NCI-H1105 treated with DMSO at 0.1 percent for 48 hours (cell line): Measurements from ENCODE around the gene SEMA4D.
A peak's percentile ranks its signal among the peaks of the same experiment; 100 is the strongest.

ENCODE experiments used
- DNase-seq: peaks from one replicate; lab custom pipeline; 2025; lab: John Stamatoyannopoulos, UW

SEMA4D gene

GRCh38 chr9:89446261-89446960 is 51.5 kb downstream of the SEMA4D start:
- DNase-seq = no peak

- DNase-seq = no peak
These were observed 52.1 kb downstream of the SEMA4D start for GRCh38 chr9:89445801-89446251.

GRCh38 chr9:89444925-89445765 is 52.8 kb downstream of the SEMA4D start:
- DNase-seq = no peak

GRCh38 chr9:89444274-89444673 is 53.6 kb downstream of the SEMA4D start:
- DNase-seq = no peak

GRCh38 chr9:89442981-89443814 is 54.7 kb downstream of the SEMA4D start:
- no peak for DNase-seq

GRCh38 chr9:89442501-89442978 is 55.4 kb downstream of the SEMA4D start:
- no peak for DNase-seq

GRCh38 chr9:89441986-89442385 is 55.9 kb downstream of the SEMA4D start:
- no peak for DNase-seq

- DNase-seq = no peak
These were observed 56.3 kb downstream of the SEMA4D start for GRCh38 chr9:89441655-89441970.

- no peak for DNase-seq
These were observed 56.8 kb downstream of the SEMA4D start for GRCh38 chr9:89440951-89441654.

- DNase-seq = no peak
These were observed 57.4 kb downstream of the SEMA4D start for GRCh38 chr9:89440548-89440947.

- DNase-seq = no peak
These were observed 57.9 kb downstream of the SEMA4D start for GRCh38 chr9:89440046-89440445.

GRCh38 chr9:89439571-89439970 is 58.3 kb downstream of the SEMA4D start:
- DNase-seq = no peak

- no peak for DNase-seq
These were observed 59.7 kb downstream of the SEMA4D start for GRCh38 chr9:89438194-89438593.

GRCh38 chr9:89437772-89438171 is 60.1 kb downstream of the SEMA4D start:
- no peak for DNase-seq

GRCh38 chr9:89436963-89437625 is 60.8 kb downstream of the SEMA4D start:
- DNase-seq = peak; percentile 55

GRCh38 chr9:89436326-89436725 is 61.6 kb downstream of the SEMA4D start:
- no peak for DNase-seq

GRCh38 chr9:89435071-89435823 is 62.7 kb downstream of the SEMA4D start:
- no peak for DNase-seq

- DNase-seq = no peak
These were observed 63.3 kb downstream of the SEMA4D start for GRCh38 chr9:89434636-89435035.

- no peak for DNase-seq
These were observed 64.1 kb downstream of the SEMA4D start for GRCh38 chr9:89433826-89434225.

- no peak for DNase-seq
These were observed 64.9 kb downstream of the SEMA4D start for GRCh38 chr9:89432986-89433530.
